ENCODE data around the gene NDNF.

NDNF gene

DNA sequence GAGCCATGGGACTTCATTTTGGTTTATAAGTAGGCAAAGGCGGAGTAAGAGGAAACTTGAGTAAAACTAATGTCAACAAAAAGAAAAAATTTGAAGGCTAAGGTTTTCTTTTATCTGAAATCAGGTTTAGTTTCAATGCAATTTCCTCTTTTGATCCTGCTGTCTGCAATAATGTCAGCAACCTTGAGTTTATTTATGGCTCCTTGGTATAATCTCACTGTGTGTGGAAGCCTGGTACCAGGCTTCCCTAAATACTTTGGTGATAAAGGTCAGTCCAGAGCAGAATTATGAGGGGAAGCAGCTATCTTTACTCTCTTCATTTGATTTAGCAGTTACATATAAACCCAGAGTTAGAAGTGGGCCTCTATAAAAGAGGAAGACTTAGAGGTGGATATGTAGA lies 57.8 kb downstream of the NDNF start:
- DNase-seq (ENCODE audit: low spot score) = no peak

DNA sequence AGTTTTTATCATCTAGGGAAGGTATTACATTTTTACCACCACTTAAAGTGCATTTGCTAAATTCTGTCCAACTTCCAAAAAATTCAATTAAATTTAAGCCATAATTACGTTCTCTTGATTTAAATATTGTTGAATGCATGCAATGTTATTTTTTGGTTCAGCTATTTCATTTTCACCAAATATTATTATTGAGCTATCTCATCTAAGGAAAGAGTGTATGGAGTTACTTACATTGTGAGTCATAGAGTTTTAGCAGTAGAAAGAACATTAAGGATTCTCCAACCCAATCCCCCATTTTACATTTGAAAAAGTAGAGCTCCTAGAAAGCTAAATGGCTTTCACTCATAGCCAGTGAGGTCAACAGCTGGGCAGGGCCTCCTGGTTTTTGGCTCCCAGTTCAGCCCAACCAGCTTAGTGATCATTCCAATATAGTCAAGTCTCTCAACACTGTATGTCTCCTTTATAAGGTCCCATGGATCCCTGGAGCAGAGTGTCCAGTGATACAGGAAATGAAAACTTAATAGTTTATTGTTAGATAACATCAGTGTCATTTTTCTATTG lies 60.5 kb downstream of the NDNF start:
- no peak for DNase-seq (ENCODE audit: low spot score)

DNA sequence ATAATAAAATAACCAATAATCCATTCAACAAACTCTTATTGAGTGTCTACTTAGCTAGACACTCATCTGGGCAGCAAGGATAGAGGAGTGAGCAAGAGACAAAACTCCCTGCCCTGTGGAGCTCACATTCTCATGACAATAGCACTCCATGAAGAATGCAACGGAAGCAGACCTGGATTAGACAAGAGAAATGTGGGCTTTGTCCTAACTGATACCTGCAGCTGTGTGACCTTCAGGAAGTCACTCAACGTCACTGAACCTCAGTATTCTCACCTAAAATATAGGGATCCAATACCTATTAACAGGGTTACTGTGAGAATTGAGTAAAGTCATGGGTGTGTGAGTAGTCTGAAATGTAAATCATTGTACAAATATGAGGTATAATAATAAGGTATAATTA lies 61.2 kb downstream of the NDNF start:
- DNase-seq (ENCODE audit: low spot score) = no peak

DNA sequence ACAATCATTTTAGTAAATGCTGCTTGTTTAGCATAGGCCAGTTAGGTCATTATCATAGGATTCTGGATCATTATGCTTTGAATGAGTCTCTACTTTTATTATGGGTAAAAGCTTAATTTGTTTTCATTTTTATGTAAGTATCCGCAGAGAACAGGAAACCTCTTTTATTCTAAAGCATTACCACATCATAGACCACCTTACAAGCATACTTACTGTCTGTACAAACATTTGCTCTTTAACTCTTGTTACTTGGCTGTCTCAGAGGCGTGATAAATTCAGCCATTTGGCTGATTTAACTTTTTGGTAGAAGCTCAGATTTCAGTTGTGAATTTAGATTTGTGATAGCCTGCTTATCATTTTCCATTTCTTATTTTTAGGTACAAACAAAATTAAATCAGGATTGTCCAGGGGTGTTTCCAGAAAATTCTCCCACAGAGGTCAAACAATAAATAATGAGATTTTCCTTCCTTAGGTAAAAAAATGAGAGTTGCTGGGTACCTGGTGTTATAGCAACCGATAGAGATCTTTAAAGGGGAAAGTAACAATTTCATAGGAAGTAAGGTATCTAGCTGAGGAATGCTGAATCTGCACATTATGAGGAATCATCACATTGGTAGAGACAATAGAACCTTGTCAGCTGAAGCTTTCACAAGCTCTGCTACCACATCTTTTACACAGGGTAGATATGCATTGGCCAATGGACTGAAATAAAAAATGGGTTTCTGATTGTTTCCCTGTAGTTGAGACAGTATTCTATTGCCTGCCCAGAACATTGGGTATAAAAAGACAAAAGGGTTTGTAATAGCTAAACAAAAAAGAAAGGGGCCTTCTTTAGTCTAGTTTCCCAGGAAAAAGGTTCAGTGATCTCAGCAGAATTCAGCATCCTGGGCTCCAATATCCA lies 62.5 kb downstream of the NDNF start:
- no peak for DNase-seq (ENCODE audit: low spot score)

DNA sequence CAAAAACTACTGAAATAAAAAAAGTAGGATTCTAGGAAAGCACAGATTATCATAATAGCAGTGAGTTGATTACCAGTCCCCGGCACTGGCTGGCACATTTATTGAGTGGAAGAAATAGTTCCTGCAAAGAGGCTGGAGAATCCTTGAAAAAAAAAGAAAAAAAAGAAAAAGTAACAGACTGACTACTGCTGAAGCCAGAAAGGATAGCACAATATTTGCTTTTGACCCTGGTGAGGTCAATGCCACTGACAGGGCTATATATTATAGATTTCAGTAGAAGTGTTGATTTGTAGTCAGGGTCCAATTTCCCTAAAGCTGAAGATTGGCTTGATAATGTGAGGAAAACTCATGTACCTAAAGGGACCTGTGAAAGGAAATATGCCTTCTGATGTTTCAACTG lies 64.7 kb downstream of the NDNF start:
- DNase-seq (ENCODE audit: low spot score) = no peak

DNA sequence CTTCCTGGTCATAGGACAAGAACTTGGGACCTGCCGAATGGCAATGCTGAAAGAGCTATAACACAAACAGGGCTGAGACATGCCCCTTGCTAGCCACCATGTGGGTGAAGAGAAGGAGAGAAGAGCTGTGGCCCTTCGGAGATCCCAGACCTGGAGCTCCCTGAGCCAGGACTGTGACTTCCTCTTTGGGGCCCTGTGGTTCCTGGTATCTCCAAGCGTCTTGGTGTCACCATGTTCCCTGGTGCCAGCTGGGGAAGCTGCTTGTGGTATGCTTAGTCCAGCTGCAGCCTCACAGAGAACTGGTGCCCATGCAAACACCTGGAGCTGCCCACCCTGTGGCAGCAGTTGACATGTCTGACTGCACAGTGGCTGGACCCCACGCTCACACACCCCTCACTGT lies 68.5 kb downstream of the NDNF start:
- no peak for DNase-seq (ENCODE audit: low spot score)

DNA sequence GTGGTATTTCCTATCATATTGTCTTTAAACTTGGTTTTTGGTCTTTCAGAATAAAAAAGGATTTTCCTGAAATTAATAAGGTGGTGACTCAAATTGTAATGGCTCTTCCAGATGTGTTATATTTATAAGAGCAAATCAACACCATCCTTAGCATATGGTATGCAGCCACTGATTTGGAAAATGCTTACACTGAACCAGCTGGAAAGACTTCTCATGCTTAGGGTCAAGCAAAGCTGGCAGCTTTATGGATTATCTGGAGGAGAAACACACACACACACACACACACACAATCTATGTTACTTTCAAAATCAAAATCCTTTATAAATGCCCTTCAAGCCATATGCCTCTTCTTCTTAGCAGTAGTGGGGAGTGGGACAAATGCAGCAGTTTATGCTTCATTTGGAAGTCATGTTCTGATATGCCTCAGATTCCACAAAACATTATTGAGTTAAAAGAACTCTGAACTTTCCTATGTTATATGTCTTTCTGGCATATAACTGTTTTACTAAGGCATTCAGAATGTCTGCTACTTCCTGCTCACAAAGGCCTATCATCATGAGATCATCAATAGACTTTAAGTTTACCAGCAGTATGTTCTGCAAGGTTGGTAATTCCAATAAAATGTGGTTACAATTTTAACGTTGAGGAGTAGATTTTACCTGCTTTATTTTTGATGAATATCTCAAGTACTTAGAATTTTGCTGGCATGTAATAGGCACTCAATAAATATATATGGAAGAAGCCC lies 76.9 kb downstream of the NDNF start:
- DNase-seq (ENCODE audit: low spot score) = no peak

DNA sequence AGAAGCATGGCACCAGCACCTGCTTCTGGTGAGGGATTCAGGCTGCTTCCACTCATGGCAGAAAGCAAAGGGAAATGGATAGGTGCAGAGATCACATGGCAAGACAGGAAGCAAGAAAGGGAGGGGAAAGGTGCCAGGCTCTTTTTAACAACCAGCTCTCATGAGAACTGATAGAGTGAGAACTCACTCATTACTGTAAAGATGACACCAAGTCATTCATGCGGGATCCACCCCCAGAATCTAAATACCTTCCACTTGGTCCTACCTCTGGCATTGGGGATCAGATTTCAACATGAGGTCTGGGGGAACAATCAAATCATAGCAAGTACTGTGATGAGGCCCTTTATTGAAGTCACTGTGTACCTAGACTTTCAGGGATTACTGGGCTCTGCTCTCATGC lies 77.8 kb downstream of the NDNF start:
- no peak for DNase-seq (ENCODE audit: low spot score)

DNA sequence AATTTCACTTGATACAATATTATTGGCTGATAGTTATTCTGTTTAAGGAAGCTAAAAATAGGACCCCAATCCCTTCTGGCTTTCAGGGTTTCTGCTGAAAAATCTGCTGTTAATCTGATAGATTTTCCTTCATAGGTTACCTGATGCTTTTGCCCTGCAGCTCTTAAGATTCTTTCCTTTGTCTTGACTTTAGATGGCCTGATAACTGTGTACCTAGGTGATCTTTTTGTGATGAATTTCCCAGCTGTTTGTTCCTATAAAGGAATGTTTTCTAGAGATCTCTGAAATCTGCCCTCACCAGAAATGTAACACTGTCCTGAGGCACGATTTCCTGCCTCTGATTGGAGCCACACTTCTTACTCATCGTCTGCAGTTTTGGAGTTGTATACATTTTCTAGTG lies 80.5 kb downstream of the NDNF start:
- DNase-seq (ENCODE audit: low spot score) = no peak

DNA sequence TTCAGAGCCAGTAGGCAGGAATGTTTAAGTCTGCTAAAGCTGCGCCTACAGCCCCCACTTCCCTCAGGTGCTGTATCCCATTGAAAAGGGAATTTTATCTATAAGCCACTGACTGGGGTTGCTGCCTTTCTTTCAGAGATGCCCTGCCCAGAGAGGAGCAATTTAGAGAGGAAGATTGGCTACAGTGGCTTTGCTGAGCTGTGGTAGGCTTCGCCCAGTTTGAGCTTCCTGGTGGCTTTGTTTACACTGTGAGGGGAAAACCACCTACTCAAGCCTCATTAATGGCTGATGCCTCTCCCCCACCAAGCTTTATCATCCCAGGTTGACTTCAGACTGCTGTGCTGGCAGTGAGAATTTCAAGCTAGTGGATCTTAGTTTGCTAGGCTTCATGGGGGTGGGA lies 82.1 kb downstream of the NDNF start:
- DNase-seq (ENCODE audit: low spot score) = no peak

All from HuH-7.5 (cell line).